Uterus (tissue), 2 donors: Measurements from ENCODE around the gene QRICH2.

Source experiments
- POLR2A ChIP-seq, 2 donors: fragments of 450-650 bp; IDR thresholded peaks; one replicate each; pipeline ENCODE4 v1.6.1; 2016; ENCODE audit warnings: antibody characterized with exemption in 2 of 2, mild to moderate bottlenecking in 1 of 2, moderate library complexity in 1 of 2
- TF ChIP-seq, protein P1 (sequence below), 4 experiments: fragments of 200-600 bp in 2 of 4; fragments of 450-650 bp in 2 of 4; sonication (generic) in 2 of 4; IDR thresholded peaks; one replicate each; pipeline ENCODE4 v1.5.1; 2016 to 2019; ENCODE audit warnings: antibody characterized with exemption in 4 of 4, mild to moderate bottlenecking in 2 of 4, moderate library complexity in 1 of 4

DNA sequence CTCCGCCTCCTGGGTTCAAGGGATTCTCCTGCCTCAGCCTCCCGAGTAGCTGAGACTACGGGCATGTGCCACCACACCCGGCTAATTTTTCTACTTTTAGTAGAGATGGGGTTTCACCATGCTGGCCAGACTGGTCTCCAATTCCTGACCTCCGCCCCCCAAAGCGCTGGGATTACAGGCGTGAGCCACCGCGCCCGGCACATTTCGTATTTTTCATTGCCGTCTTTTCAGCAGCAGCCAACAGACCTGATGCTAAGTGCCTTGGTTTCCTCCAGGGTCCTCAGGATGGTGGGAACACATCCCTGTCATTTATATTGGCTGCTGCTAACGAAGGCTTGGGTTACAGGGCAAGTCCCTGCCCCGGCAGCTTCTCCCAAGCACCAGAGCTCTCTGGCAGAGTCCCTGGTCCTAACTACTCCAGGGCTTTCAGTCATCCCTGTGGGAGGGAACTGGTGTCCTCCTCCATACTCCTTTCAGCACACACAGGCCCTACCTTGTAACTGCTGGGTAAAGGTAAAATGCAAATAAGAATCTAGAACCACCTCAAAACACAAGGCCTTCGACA lies 66.3 kb downstream of the QRICH2 start:
- TF ChIP-seq, protein P1, sequence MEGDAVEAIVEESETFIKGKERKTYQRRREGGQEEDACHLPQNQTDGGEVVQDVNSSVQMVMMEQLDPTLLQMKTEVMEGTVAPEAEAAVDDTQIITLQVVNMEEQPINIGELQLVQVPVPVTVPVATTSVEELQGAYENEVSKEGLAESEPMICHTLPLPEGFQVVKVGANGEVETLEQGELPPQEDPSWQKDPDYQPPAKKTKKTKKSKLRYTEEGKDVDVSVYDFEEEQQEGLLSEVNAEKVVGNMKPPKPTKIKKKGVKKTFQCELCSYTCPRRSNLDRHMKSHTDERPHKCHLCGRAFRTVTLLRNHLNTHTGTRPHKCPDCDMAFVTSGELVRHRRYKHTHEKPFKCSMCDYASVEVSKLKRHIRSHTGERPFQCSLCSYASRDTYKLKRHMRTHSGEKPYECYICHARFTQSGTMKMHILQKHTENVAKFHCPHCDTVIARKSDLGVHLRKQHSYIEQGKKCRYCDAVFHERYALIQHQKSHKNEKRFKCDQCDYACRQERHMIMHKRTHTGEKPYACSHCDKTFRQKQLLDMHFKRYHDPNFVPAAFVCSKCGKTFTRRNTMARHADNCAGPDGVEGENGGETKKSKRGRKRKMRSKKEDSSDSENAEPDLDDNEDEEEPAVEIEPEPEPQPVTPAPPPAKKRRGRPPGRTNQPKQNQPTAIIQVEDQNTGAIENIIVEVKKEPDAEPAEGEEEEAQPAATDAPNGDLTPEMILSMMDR (IDR thresholded peaks at IDR 0.05), result no peak
- TF ChIP-seq POLR2A (IDR thresholded peaks at IDR 0.05), result no peak
